Stimulated activated CD4-positive, alpha-beta T cell treated with anti-CD3 and anti-CD28 coated beads, Interleukin-15, amount 100 ng/mL, for 1 hour (primary cell): ENCODE results near the gene BOD1.

ENCODE experiments used
- DNase-seq, 2 donors: peaks; one replicate each; pipeline ENCODE4 v3.0.0-alpha.2; 2020; ENCODE audit warnings: low read depth in 1 of 2, low spot score in 1 of 2

BOD1 gene

DNA sequence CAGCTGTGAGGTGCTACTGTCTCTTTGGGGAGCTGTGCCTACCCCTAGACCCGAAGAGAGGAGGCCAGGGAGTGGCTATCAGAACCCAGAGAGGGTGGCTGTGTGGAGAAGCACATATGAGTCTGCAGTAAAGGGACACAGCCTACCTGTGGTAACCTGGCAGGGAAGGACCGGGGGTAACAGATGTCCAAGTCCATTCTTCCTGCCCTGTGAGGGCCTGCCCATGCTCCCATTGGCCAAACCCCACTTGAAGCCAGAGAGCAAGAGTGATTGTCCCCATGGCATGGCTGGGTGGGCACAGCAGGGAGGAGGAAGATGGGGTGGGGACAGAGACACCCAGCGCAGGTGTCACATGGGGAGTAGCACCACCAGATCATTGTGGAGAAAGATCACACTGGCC is 39.3 kb downstream of the BOD1 start:
- no peak for DNase-seq

DNA sequence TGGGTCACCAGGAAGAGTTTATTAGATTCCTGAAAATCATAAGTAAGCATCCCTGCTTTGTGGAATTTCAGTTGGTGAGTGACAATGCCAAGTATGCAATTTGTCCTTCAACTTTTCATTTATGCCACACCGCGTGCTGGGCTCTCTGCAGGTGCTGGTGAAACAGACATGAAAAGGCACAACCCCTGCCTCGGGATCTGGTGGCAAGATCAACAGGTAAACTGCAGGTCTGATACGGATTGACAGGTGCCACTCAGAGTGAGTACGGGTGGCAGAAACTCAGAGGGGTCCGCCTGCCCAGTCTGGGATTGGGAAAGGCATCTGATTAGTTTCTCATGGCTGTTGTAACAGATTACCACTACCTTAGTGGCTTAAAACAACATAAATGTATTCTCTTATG is 40.5 kb downstream of the BOD1 start:
- no peak for DNase-seq

DNA sequence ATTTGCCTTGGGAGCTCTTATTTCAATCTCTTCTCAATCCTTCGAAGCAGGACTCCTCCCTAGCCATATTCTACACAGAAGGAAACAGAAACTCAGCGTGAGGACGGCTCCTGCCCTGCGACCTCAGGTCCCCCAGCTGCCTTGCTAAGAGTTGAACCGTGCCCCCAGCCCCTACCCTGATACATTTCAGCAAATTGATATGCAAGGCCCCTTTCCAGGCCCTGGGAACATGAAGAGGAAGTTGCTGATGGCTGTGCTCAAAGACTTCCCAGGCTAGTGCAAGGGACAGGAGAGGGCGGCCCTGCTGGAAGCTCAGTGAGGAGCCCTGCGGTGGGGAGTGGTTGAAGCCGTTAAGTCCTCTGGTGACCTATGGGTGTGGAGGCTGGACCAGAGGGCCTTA is 41.5 kb downstream of the BOD1 start:
- DNase-seq: no peak

DNA sequence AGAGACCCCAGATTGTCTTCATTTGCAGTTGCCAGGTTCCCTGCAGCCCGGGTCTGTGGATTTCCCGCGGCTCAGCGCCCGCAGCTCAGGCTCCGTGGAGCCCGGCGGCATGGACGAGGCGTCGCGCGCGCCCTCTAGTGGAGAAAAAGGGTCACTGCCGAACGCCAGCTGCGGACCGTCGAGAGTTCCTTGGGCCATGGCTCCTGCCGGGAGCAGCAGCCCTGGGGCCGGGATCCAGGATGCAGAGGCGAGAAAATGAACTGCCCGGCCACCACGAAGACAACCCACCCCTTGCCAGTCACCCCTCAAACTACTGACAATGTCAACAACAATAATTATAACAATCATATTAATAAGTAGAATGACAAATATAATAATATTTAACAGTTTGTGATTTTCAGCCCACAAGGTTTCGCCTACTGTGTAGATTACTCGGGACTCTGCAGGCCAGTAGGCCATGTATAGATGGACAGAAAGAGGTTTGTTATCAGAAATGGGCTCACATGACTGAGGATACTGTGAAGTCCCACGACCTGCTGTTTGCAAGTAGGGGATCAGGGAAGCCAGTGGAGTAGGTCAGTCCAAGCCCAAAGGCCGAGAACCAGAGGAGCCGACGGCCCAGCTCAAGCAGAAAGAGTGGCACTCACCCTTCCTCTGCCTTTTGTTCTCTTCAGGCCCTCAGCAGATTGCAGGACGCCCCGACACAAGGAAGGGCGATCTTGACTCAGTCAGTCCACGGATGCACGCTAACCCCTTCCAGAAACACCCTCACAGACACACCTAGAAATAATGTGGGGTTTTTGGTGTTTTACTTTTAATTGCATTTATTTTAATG is 43.1 kb downstream of the BOD1 start:
- peak; percentile 21 to 47 for DNase-seq

DNA sequence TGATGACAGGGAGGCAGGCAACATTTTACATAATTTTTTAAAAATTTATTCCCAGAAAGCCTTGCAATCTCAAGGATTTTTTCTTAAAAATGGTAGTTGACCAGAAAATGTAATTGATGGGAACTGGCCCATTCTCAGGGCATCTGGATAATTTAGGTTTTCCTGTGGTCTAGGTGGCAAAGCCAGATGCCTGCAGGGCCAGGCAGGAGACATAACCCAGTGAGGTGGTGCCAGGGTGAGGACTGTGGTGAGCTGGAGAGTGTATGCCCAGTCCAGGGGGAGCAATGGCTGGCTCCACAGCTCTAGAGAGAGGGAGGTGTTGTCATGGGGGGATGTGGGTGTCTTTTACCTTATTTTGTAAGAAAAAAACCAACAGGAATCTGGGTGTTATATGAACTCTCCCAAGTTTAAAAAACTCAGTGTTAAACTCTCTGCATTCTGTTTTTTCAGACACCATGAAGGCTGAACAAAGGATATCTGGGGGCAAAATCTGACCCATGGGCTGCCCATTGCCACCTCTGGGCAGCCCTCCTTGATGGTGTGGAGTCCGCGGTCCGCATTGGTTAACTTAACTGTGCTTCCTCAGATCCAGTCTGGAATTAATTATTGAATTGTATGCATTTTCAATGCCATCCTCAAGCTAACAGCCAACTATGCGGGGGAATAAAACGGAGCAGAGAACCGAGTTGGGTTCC is 43.9 kb downstream of the BOD1 start:
- no peak for DNase-seq

DNA sequence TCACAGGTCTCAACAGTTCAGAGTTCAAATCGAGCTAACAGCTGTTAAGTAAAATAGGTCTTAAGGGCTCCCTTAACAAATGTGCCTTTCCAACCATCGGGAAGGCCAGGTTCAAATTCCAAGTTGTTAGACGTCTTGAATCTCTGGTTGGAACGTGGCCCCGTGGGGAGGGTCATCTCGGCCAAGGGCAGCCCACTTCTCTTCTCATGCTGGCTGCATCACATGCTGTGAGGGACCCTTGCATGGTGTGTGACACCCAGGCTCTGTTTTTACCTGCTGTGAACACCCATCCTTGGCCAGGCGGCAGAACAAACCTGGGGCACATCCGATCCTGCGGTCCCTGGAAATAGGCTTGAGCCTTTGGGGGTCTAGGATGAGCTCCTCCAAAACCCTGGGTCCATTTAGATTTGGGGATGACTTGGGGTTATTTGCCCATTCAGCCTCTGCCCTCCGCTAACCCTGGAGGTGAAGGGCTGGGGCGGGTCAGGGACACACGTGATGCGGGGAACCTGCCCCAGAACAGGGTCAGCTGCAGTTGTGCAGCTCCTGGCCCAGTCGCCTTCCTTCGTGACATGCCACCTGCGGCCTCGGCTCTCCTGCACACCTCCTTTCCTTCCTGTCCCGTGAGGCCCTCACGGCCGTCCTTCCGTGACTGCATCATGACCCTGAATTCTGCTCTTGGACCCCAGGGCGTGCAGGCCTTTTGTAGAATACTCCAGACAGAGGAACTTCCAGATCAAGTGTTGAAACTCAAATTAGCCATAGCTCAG is 45.9 kb downstream of the BOD1 start:
- no peak for DNase-seq

DNA sequence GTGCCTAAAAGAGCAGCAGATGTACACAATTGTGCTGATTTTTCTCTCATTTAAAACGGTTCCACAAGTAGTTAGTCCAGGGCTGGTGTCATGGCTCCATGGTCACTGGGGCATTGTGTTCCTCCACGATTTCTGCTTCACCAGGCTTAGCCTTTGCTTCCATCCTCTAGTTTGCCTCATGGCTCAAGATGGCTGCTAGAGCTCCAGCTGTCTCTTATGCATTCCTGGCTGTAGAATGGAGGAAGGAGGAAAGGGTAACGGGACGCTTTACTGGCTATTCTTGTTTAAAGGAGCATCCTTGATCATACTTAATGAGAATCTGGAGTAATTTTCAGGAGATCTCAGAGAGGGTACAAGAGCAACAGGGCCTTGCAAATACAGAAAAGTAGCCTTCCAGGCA is 47.7 kb downstream of the BOD1 start:
- DNase-seq: no peak

DNA sequence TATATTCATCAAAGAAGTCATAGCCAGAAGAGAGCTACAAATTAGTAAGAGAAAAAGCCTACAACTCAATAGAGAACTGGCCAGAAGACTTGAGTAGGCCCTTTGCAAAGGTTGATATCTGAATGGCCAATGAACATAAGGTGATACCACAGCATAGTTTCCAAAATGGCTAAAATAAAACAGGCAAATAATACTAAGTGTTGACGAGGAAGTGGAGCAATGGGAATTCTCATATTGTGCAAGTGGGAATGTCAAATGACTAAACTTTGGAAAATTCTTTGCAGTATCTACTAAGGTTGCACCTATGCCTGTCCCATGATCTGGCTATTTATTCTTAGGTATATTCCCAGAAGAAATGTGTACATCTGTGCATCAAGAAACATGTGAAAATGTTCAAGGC is 48.3 kb downstream of the BOD1 start:
- DNase-seq: no peak

DNA sequence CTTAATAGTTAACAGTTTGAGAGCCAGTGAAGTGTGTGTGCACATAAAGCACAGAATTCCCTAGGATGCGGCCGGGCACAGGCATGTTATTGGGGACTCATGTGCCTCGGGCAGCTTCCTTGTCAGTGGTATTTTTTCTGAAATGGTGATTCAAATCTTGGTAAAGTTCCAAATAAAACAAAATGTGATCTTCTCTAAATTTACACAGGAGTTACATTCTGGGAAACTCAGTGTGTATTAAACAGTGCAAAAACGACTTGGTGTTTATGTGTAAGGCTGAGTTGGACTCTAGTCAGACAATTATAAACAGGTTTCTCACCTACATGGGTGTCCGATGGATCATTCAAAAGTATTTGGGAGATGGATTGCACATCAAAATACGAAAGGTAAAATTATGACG is 48.9 kb downstream of the BOD1 start:
- no peak for DNase-seq

DNA sequence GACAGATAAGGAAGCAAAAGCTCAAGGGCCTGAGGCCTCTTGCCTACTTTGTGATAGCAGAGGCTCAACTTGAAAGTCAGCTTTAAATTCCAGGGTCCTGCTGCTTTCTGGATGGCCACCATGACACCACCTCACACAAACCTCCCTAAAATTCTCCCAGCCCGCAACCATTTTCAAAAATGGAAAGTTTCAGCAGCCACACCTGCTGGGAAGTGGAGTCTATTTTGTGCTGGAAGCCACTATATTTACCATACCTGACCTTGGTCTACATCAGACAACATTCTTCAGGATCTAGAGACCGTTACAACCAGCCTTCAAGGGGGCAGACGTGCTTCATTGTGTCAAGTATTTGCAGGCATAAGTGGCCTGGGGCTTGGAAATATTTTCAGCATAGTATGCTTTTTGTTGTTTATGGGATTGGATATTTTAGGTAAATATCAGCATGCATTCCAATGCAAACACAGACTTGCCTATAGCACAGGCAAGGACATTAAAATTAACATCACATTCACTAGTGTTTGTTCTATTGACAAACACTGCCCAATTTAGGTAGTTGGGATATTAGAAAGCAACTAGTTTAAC is 50.9 kb downstream of the BOD1 start:
- DNase-seq: no peak

DNA sequence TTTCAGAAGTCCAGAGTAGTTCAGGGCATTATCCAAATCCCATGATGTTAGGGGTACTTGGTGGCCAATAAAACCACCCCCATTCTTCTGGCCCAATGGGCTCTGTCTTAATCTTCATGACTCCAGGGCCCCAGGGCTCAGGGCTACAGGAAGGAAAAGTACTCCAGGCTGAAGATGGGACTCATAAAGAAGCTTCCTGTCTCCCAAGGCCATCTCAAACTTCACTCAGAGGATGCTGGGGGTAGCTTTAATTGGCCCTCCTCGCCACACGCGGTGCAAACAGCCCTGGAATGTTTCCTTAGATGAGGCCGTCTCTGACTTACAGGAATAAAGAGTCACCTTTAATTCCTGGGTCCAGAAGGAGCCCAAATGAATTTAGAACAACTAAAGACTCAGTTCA is 52.3 kb downstream of the BOD1 start:
- no peak for DNase-seq

DNA sequence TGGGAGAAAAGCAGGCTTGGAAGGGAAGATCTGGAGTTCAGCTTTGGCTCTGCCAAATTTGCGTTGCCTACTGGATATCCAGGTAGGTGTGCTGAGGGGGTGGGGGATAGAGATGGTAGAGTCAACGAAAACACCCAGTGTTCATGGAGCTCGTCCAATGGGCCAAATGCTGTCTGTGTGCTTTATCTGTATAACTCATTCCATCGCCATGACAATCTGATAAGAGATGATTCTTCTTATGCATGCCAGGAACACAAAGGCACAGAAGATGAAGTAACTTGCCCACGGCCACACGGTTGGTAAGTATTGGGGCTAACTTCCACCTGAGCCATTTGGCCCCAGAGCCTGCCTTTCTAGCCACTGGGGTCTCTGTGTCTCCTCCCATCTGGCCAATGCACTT is 53.2 kb downstream of the BOD1 start:
- DNase-seq: no peak

DNA sequence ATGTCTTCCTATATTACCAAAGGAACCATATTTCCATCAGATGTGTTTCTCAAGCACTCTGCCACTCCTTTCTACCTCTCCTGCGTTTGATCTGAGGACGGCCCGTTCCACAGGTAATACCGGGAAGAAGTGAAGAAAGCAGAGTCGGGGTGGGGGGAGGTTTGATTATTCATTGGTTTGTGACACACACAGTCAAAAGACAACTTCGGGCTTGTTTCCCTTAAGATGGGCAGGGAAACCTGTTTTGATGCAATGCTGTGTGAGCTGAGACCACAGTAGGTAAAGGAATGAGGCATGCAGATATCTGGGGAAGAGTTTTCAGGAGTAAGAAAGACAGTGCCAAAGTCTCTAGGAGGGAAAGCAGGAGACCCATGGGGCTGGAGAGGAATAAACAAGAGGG is 54.0 kb downstream of the BOD1 start:
- no peak for DNase-seq
